Measurements from ENCODE around the gene TRIM26.

DNA sequence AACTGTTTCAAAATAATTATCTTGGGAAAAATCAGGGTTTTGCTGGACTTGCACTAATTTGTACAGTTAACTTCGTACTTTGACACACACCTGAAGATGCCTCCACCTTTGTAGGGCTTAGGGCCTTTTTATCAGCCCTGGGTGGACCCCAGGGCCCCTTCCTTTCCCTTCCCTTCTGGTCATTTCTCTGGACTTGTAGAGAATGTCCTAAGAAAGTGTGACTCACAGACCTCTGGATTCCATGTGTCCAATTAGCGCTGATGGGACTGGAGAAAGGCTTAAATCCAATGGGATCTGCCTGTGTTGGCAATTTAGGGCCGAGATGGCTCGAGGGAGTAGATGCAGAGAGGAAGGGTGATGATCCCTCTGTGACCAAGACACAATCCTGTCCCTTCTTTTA, 40.5 kb downstream of the TRIM26 start:
- TF ChIP-seq, protein P1, sequence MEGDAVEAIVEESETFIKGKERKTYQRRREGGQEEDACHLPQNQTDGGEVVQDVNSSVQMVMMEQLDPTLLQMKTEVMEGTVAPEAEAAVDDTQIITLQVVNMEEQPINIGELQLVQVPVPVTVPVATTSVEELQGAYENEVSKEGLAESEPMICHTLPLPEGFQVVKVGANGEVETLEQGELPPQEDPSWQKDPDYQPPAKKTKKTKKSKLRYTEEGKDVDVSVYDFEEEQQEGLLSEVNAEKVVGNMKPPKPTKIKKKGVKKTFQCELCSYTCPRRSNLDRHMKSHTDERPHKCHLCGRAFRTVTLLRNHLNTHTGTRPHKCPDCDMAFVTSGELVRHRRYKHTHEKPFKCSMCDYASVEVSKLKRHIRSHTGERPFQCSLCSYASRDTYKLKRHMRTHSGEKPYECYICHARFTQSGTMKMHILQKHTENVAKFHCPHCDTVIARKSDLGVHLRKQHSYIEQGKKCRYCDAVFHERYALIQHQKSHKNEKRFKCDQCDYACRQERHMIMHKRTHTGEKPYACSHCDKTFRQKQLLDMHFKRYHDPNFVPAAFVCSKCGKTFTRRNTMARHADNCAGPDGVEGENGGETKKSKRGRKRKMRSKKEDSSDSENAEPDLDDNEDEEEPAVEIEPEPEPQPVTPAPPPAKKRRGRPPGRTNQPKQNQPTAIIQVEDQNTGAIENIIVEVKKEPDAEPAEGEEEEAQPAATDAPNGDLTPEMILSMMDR (IDR thresholded peaks at IDR 0.05), result no peak
- no peak for TF ChIP-seq POLR2A (IDR thresholded peaks at IDR 0.05)
